Measurements from ENCODE around the gene PHRF1.

Gene PHRF1

DNA sequence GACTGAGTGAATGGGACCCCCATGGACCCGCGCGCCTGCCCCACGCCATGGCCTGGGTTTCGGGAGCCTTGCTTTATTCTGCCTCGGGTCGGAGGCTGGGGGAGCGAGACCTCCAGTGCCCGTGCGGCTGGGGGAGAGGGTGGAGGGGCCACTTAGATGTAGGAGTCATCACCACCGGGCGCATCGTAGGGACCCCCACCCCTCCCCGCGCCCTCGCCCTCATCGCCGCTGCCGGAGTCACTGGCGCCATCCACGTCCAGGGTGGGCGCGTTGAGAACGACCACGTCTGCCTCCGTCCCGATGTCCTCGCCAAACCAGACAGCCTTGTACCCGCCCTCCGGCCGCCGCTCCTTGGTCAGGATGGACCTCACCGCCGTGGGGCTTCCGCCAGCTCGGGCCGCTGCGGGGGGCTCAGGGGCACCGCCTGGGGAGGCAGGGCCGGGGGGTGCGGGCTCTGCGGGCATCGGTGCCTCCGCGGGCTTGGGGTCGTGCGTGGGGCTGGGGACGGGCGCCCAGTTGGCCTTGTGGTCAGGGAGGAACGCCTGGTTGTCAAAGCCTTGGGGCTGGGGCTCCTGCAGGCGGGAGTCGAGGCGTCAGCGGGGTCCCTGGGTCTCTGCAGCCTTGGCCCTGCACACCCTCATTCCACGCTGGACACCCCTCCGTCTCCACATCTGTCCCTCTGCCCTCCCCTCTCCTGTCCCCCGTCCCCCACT, 41.1 kb downstream of the PHRF1 start:
- Histone ChIP-seq H3K36me3 (peaks cover 30% of the 10 kb centered on the region), H3K9me3 (no peaks in the 10 kb centered on the region), H3K27ac (peak overlapping the region; percentile 92), H3K4me3 (ENCODE audit: low read depth in 1 of 2, low read length in 1 of 2) (peak overlapping the region in 1 of 2 experiments; percentile 86), H3K27me3 (no peaks in the 10 kb centered on the region), H3K4me1 (ENCODE audit: control insufficient read depth in 1 of 2, insufficient read depth in 1 of 2, low read depth in 1 of 2, low read length in 1 of 2) (peaks cover 31 to 32% of the 10 kb centered on the region in 2 experiments)
- TF ChIP-seq, protein P1, sequence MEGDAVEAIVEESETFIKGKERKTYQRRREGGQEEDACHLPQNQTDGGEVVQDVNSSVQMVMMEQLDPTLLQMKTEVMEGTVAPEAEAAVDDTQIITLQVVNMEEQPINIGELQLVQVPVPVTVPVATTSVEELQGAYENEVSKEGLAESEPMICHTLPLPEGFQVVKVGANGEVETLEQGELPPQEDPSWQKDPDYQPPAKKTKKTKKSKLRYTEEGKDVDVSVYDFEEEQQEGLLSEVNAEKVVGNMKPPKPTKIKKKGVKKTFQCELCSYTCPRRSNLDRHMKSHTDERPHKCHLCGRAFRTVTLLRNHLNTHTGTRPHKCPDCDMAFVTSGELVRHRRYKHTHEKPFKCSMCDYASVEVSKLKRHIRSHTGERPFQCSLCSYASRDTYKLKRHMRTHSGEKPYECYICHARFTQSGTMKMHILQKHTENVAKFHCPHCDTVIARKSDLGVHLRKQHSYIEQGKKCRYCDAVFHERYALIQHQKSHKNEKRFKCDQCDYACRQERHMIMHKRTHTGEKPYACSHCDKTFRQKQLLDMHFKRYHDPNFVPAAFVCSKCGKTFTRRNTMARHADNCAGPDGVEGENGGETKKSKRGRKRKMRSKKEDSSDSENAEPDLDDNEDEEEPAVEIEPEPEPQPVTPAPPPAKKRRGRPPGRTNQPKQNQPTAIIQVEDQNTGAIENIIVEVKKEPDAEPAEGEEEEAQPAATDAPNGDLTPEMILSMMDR (IDR thresholded peaks at IDR 0.05): no peak

DNA sequence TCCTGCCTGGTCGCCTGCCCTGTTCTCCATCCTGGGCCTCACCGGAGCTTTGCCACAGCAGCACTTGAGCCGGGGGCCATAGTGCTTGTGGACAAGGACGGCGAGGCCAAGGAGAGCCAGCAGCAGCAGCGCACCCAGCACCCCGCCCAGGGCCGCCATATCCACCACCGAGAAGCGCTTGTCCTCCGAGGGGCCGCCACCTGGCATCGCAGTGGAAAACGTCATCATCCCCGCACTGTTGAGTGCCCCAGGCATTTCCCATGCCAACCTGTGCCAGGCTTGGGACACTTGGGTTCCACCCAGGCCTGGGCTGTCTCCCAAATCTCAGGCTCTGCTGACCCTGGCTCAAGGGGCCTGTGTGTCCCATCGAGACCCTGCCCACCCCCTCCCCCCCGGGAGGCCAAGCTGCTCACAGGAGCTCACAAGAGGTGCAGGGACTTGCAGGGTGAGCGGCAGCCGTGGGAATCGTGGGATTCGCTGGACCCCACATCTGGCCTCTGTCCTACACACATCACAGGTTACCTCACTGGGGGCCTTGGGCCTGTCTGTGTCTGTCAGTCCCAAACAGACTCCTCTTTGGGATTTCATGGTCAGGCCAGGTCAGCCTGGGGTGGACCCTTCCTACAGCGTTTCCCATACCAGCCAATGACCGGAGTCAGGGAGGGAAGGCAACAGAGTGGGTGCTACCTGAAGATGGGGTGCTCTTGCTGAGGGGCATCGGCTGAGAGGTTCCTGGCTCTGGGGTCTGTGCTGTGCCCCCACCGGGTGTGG, 41.8 kb downstream of the PHRF1 start:
- H3K9me3 ChIP-seq: no peaks in the 10 kb centered on the region
- H3K4me3 ChIP-seq (ENCODE audit: low read depth in 1 of 2, low read length in 1 of 2): no peak overlapping the region
- H3K36me3 ChIP-seq: peaks cover 23% of the 10 kb centered on the region
- H3K27ac ChIP-seq: no peak overlapping the region
- peaks cover 31 to 32% of the 10 kb centered on the region in 2 experiments for H3K4me1 ChIP-seq (ENCODE audit: control insufficient read depth in 1 of 2, insufficient read depth in 1 of 2, low read depth in 1 of 2, low read length in 1 of 2)
- no peaks in the 10 kb centered on the region for H3K27me3 ChIP-seq
- TF ChIP-seq, protein P1 (IDR thresholded peaks at IDR 0.05): no peak

DNA sequence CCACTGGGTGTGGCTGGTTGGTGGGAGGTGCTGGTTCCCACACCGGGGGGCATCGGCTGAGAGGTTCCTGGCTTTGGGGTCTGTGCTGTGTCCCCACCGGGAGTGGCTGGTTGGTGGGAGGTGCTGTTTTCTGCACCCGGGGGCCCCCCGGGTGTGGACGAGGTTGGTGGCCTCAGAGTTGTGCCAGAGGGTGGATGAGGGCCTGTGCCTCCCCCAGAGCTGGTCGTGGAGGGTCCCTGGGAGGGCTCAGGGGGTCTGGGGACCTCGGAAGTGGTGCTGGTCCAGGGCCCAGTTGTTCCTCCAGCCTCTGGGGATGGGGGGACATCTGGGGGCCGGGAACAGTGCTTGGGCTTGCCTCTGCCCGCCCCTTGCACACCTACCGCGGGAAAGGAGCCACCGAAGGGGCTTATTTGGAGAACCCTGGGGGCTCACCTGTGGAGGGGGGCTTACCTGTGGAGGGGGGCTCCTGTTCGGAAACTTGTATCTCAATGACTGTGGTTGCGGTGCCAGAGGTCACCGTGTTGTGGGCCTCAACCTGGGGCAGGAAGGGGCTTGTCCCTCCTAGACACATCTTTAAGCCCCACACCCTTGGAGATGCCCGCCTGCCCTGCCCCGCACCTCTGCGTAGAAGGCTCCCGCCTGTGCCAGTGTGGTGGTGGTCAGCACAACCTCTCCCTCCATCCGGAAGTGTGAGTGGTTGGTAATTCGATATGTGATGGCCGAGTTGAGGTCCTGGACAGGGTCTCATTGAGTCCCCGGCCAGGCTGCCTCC, 42.8 kb downstream of the PHRF1 start:
- Histone ChIP-seq H3K27ac (no peak overlapping the region), H3K36me3 (peaks cover 14% of the 10 kb centered on the region), H3K27me3 (no peaks in the 10 kb centered on the region), H3K4me1 (ENCODE audit: control insufficient read depth in 1 of 2, insufficient read depth in 1 of 2, low read depth in 1 of 2, low read length in 1 of 2) (peaks cover 26 to 28% of the 10 kb centered on the region in 2 experiments), H3K4me3 (ENCODE audit: low read depth in 1 of 2, low read length in 1 of 2) (no peak overlapping the region), H3K9me3 (no peaks in the 10 kb centered on the region)
- TF ChIP-seq, protein P1 (IDR thresholded peaks at IDR 0.05): no peak

DNA sequence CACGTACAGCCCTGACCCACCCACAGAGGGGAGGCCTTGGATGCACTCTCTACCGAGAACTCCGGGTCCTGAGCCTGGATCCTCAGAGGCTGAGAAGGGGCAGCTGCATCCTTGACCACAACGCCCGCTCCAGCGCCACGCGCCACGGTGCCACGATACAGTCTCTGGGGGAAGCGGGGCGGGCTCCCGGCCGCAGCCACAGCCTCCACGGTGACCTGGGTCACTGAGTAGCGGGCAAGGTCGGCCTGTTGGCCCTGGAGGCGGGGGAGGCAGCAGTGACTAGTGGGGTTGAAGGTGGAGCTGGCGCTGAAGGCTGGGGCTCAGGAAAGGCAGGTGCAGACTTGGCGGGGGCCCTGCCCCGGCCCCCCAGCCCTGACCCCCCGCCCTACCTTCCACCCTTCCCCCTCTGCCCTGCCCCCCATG, 43.4 kb downstream of the PHRF1 start:
- TF ChIP-seq, protein P1 (IDR thresholded peaks at IDR 0.05): no peak
- Histone ChIP-seq H3K9me3 (no peaks in the 10 kb centered on the region), H3K4me3 (ENCODE audit: low read depth in 1 of 2, low read length in 1 of 2) (no peak overlapping the region), H3K27ac (no peak overlapping the region), H3K27me3 (peaks cover 1% of the 10 kb centered on the region), H3K36me3 (peaks cover 8% of the 10 kb centered on the region), H3K4me1 (ENCODE audit: control insufficient read depth in 1 of 2, insufficient read depth in 1 of 2, low read depth in 1 of 2, low read length in 1 of 2) (peaks cover 20 to 23% of the 10 kb centered on the region in 2 experiments)

DNA sequence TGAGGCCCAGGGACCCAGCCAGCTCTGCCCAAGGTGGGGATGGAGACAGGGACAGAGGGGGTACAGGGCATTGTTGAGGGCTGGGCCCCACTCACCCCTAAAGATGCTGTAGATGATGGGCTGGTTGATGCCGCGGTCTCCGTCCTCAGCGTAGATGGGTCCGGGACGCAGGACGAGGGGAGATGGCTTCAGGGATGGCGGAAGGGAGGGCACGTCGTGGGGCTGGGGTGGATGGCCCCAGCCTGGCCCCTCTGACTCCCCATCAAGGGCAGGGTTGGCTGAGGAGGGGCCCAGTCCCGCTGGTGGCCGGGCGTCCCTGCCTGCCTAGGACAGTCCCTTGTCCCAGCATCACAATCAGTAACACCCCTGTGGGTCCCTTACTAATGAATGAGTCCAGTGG, 43.9 kb downstream of the PHRF1 start:
- no peaks in the 10 kb centered on the region for H3K9me3 ChIP-seq
- H3K27me3 ChIP-seq: peaks cover 7% of the 10 kb centered on the region
- no peak overlapping the region for H3K4me3 ChIP-seq (ENCODE audit: low read depth in 1 of 2, low read length in 1 of 2)
- peaks cover 2% of the 10 kb centered on the region for H3K36me3 ChIP-seq
- peaks cover 15 to 17% of the 10 kb centered on the region in 2 experiments for H3K4me1 ChIP-seq (ENCODE audit: control insufficient read depth in 1 of 2, insufficient read depth in 1 of 2, low read depth in 1 of 2, low read length in 1 of 2)
- TF ChIP-seq, protein P1 (IDR thresholded peaks at IDR 0.05): no peak
- no peak overlapping the region for H3K27ac ChIP-seq
